HepG2 (cell line): ENCODE measurements around the gene HSPB9. TPM values are rescaled to one million over a fixed set of nuclear protein-coding genes. Genes with fewer than 3 reads are reported as not detected.

ENCODE experiments used
- ZNF564 ChIP-seq: sonication (generic); formaldehyde crosslinking; IDR thresholded peaks from 2 replicates; pipeline ENCODE4 v1.8.1; 2023; ENCODE audit warnings: mild to moderate bottlenecking, missing genetic modification reagents
- polyA plus RNA-seq, 8 experiments: library from polyadenylated mRNA; depleted of rRNA in 3 of 8; stranded (reverse) in 7 of 8; unstranded in 1 of 8; fragments of >200 nt; fragmentation: Illumina TruSeq in 4 of 8; extraction: Trizol in 4 of 8; gene quantifications; 2 replicates each; pipeline versions ENCODE4 v1.2.1 to v1.2.3, GENCODE V29; 2011 to 2016; ENCODE audit warnings: low read depth in 4 of 8, missing spikeins in 1 of 8, mixed read lengths in 1 of 8; ENCODE audit not compliant: insufficient read depth in 1 of 8
- total RNA-seq, 5 experiments: library from RNA; depleted of rRNA; stranded (reverse); fragments of >200 nt; fragmentation: Illumina TruSeq; extraction: Trizol; gene quantifications; 2 replicates each; pipeline ENCODE4 v1.2.3, GENCODE V29; 2016; ENCODE audit warnings: low read depth in 1 of 5
- TF ChIP-seq, protein P1 (sequence below): sonication (generic); formaldehyde crosslinking; IDR thresholded peaks from 2 replicates; pipeline ENCODE4 v1.5.1; 2020; ENCODE audit warnings: mild to moderate bottlenecking, missing genetic modification reagents, moderate library complexity
- TF ChIP-seq, protein P2 (sequence below): IDR thresholded peaks from 2 replicates; pipeline ENCODE4 v1.6.1; 2016; ENCODE audit warnings: control low read depth
- TF ChIP-seq, protein P3 (sequence below): sonication (generic); formaldehyde crosslinking; IDR thresholded peaks from 2 replicates; pipeline ENCODE4 v1.5.0; 2020; ENCODE audit warnings: mild to moderate bottlenecking, missing genetic modification reagents, moderate library complexity

Gene HSPB9
- total and polyA plus RNA-seq, 2 of the 13 experiments (the other 11 are each of a cell fraction or from before 2014, with no cell fraction given): 0.05 to 0.24 TPM

GRCh38 chr17:42096360-42097111 lies 26.1 kb upstream of the HSPB9 start (continued):
- TF ChIP-seq, protein P1, sequence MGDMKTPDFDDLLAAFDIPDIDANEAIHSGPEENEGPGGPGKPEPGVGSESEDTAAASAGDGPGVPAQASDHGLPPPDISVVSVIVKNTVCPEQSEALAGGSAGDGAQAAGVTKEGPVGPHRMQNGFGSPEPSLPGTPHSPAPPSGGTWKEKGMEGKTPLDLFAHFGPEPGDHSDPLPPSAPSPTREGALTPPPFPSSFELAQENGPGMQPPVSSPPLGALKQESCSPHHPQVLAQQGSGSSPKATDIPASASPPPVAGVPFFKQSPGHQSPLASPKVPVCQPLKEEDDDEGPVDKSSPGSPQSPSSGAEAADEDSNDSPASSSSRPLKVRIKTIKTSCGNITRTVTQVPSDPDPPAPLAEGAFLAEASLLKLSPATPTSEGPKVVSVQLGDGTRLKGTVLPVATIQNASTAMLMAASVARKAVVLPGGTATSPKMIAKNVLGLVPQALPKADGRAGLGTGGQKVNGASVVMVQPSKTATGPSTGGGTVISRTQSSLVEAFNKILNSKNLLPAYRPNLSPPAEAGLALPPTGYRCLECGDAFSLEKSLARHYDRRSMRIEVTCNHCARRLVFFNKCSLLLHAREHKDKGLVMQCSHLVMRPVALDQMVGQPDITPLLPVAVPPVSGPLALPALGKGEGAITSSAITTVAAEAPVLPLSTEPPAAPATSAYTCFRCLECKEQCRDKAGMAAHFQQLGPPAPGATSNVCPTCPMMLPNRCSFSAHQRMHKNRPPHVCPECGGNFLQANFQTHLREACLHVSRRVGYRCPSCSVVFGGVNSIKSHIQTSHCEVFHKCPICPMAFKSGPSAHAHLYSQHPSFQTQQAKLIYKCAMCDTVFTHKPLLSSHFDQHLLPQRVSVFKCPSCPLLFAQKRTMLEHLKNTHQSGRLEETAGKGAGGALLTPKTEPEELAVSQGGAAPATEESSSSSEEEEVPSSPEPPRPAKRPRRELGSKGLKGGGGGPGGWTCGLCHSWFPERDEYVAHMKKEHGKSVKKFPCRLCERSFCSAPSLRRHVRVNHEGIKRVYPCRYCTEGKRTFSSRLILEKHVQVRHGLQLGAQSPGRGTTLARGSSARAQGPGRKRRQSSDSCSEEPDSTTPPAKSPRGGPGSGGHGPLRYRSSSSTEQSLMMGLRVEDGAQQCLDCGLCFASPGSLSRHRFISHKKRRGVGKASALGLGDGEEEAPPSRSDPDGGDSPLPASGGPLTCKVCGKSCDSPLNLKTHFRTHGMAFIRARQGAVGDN (CRISPR knock-in tag): 0 out of 2 replicates have a peak, but pooled peaks have one; percentile 19
- TF ChIP-seq, protein P2, sequence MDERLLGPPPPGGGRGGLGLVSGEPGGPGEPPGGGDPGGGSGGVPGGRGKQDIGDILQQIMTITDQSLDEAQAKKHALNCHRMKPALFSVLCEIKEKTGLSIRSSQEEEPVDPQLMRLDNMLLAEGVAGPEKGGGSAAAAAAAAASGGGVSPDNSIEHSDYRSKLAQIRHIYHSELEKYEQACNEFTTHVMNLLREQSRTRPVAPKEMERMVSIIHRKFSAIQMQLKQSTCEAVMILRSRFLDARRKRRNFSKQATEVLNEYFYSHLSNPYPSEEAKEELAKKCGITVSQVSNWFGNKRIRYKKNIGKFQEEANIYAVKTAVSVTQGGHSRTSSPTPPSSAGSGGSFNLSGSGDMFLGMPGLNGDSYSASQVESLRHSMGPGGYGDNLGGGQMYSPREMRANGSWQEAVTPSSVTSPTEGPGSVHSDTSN (CRISPR knock-in tag): no peak
- TF ChIP-seq, protein P3, sequence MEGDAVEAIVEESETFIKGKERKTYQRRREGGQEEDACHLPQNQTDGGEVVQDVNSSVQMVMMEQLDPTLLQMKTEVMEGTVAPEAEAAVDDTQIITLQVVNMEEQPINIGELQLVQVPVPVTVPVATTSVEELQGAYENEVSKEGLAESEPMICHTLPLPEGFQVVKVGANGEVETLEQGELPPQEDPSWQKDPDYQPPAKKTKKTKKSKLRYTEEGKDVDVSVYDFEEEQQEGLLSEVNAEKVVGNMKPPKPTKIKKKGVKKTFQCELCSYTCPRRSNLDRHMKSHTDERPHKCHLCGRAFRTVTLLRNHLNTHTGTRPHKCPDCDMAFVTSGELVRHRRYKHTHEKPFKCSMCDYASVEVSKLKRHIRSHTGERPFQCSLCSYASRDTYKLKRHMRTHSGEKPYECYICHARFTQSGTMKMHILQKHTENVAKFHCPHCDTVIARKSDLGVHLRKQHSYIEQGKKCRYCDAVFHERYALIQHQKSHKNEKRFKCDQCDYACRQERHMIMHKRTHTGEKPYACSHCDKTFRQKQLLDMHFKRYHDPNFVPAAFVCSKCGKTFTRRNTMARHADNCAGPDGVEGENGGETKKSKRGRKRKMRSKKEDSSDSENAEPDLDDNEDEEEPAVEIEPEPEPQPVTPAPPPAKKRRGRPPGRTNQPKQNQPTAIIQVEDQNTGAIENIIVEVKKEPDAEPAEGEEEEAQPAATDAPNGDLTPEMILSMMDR (CRISPR knock-in tag): peak; percentile 25; the same call in 1 of the 2 replicates
- no peak for TF ChIP-seq ZNF564
